Lung (tissue), 12 donors: ENCODE measurements around the gene CNTNAP2. TPM values are rescaled to one million over a fixed set of nuclear protein-coding genes. Genes with fewer than 3 reads are reported as not detected.
"Not testable (repeated sequence)": the region's sequence is repeated elsewhere in the genome, so short reads cannot be mapped to it uniquely, and the experiment has no call there.

Source experiments
- ATAC-seq: fragments of 200-7000 bp; cut with Tn5 transposase; one replicate; pipeline ENCODE4 v1.9.1; 2020; ENCODE audit warnings: moderate number of reproducible peaks; ENCODE audit not compliant: insufficient read depth, low FRiP score
- DNase-seq, 3 donors: peaks; one replicate each; pipeline ENCODE4 v3.0.0-alpha.2; 2013 to 2017
- H3K27ac ChIP-seq, 2 donors: one replicate each; pipeline ENCODE4 v1.5.1; 2013; ENCODE audit warnings: mild to moderate bottlenecking in 2 of 2, moderate library complexity in 2 of 2, control low read depth in 1 of 2, inconsistent platforms in 1 of 2, low read depth in 1 of 2, low read length in 1 of 2
- H3K27me3 ChIP-seq, 3 donors: one replicate each; pipeline ENCODE4 v1.5.1; 2013; ENCODE audit warnings: low read length in 2 of 3; ENCODE audit not compliant: control insufficient read depth in 3 of 3, insufficient read depth in 3 of 3
- H3K36me3 ChIP-seq, 4 donors: one replicate each; pipeline ENCODE4 v1.5.1; 2013; ENCODE audit warnings: low read length in 4 of 4, mild to moderate bottlenecking in 1 of 4, moderate library complexity in 1 of 4; ENCODE audit not compliant: control insufficient read depth in 4 of 4, insufficient read depth in 4 of 4
- H3K4me1 ChIP-seq, 5 donors: one replicate each; pipeline ENCODE4 v1.5.1; 2013; ENCODE audit warnings: low read length in 5 of 5, mild to moderate bottlenecking in 2 of 5, moderate library complexity in 1 of 5; ENCODE audit not compliant: control insufficient read depth in 5 of 5, insufficient read depth in 5 of 5
- H3K4me3 ChIP-seq: one replicate; pipeline ENCODE4 v1.5.1; 2013; ENCODE audit warnings: mild to moderate bottlenecking, control low read depth, moderate library complexity
- H3K9ac ChIP-seq, 2 donors: one replicate each; pipeline ENCODE4 v1.5.1; 2013; ENCODE audit warnings: low read length in 2 of 2, control low read depth in 1 of 2; ENCODE audit not compliant: insufficient read depth in 1 of 2
- H3K9me3 ChIP-seq, 4 donors: one replicate each; pipeline ENCODE4 v1.5.1; 2013; ENCODE audit warnings: low read length in 3 of 4, mild to moderate bottlenecking in 1 of 4, moderate library complexity in 1 of 4; ENCODE audit not compliant: control insufficient read depth in 4 of 4, insufficient read depth in 3 of 4
- CTCF ChIP-seq: IDR thresholded peaks from 2 replicates; pipeline ENCODE4 v1.5.1; 2012; ENCODE audit warnings: mild to moderate bottlenecking; ENCODE audit errors: control extremely low read depth, extremely low read depth
- WGBS, 2 donors: extraction: QIAGEN DNeasy Blood & Tissue Kit; methylation state at CpG; one replicate each; pipeline ENCODE4 v1.1.7; 2013; 5-methylcytosine and 5-hydroxymethylcytosine counted together
- polyA plus RNA-seq, 2 donors: library from polyadenylated mRNA; stranded (reverse); fragments of 200-250 nt; gene quantifications; one replicate each; pipeline ENCODE4 v1.2.1, GENCODE V29; 2013
- total RNA-seq, 2 donors: library from RNA; depleted of rRNA in 1 of 2; stranded (reverse); fragments of >200 nt in 1 of 2; gene quantifications; one replicate each; pipeline ENCODE4 v1.2.1, GENCODE V29; 2014 to 2021
- donor health status: control.
- donor health status: control.
- donor health status: Bipolar disorder and iron deficiency.
- donor health status: healthy.
- donor health status: DM: yes; HTN: yes; CAD: no.

The CNTNAP2 gene
- total and polyA plus RNA-seq, 4 donors: 0.18 to 45.3 (median 0.52) TPM

DNA sequence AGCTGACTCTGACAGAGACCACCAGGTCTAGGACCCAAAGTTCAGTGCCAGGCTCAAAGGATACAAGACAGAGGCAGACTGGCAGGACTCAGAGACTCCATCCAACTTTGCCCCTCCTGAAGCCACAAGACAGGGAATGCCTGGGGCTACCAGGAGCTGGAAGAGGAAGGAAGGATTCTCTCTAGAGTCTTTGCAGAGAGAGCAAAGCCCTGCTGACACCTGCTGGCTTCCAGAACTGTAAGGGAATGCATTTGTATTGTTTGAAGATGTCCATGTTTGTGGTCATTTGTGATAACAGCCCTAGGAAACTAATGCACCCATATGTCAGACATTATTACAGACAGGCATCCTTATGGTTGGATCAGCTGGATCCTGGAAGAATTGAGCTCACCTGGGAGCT is 2341.7 kb downstream of the CNTNAP2 start:
- Histone ChIP-seq H3K36me3 (no peaks in the 10 kb centered on the region), H3K4me1 (peaks cover 0 to 5% (median 0%) of the 10 kb centered on the region in 5 donors), H3K4me3 (no peak overlapping the region), H3K27ac (no peak overlapping the region), H3K27me3 (no peaks in the 10 kb centered on the region), H3K9ac (no peak overlapping the region), H3K9me3 (peaks cover 0 to 3% (median 1%) of the 10 kb centered on the region in 4 donors)
- DNase-seq: no peak
- no peak for TF ChIP-seq CTCF
- ATAC-seq: no peak

GRCh38 chr7:148461392-148462179 is 2345.0 kb downstream of the CNTNAP2 start:
- Histone ChIP-seq H3K27me3 (no peaks in the 10 kb centered on the region), H3K4me3 (no peak overlapping the region), H3K36me3 (no peaks in the 10 kb centered on the region), H3K9me3 (peaks cover 0 to 3% (median 1%) of the 10 kb centered on the region in 4 donors), H3K9ac (no peak overlapping the region), H3K4me1 (peaks cover 0 to 5% (median 0%) of the 10 kb centered on the region in 5 donors), H3K27ac (no peak overlapping the region)
- DNase-seq: peak in 2 of 3 donors; percentile 38 to 61
- WGBS, 2 donors: 73 to 89% methylated on average over 4 of the region's 4 CpGs
- ATAC-seq: no peak
- no peak for TF ChIP-seq CTCF

DNA sequence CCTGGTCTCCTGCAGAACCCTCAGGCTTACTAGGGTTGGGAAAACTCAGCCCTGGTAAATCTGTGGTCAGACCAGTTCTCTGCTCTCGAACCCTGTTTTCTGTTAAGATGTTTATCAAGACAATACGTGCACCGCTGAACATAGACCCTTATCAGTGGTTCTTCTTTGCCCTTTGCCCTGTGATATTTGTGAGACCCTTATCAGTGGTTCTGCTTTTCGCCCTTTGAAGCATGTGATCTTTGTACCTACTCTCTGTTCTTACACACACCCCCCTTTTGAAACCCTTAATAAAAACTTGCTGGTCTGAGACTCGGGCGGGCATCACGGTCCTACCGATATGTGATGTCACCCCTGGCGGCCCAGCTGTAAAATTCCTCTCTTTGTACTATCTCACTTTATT is 2346.2 kb downstream of the CNTNAP2 start:
- H3K27me3 ChIP-seq, H3K4me3 ChIP-seq, H3K36me3 ChIP-seq, H3K27ac ChIP-seq, DNase-seq, H3K4me1 ChIP-seq, ATAC-seq, H3K9ac ChIP-seq, H3K9me3 ChIP-seq: not testable (repeated sequence)
- WGBS, 2 donors: 90 to 94% methylated on average over 9 of the region's 9 CpGs

DNA sequence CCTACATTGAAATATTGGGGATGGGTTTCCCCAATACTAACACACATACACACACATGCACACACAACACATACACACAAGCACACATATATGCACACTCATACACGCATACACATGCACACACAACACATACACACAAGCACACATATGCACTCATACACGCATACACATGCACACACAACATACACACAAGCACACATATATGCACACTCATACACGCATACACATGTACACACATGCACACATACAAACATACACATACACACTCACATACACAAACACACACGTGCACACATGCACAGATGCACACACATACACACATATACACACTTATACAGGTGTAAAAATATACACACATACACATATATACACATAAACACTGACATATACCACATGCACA is 2346.6 kb downstream of the CNTNAP2 start:
- H3K9me3 ChIP-seq: peaks cover 0 to 3% (median 1%) of the 10 kb centered on the region in 4 donors
- H3K4me1 ChIP-seq: peaks cover 0 to 5% (median 0%) of the 10 kb centered on the region in 5 donors
- no peak for DNase-seq
- no peak overlapping the region for H3K9ac ChIP-seq
- no peaks in the 10 kb centered on the region for H3K27me3 ChIP-seq
- H3K27ac ChIP-seq: no peak overlapping the region
- H3K4me3 ChIP-seq: no peak overlapping the region
- TF ChIP-seq CTCF: no peak
- no peak for ATAC-seq
- H3K36me3 ChIP-seq: no peaks in the 10 kb centered on the region
- WGBS, 2 donors: 93 to 95% methylated on average over 4 of the region's 4 CpGs
